ENCODE results near the gene BEND5.

Gene BEND5

DNA sequence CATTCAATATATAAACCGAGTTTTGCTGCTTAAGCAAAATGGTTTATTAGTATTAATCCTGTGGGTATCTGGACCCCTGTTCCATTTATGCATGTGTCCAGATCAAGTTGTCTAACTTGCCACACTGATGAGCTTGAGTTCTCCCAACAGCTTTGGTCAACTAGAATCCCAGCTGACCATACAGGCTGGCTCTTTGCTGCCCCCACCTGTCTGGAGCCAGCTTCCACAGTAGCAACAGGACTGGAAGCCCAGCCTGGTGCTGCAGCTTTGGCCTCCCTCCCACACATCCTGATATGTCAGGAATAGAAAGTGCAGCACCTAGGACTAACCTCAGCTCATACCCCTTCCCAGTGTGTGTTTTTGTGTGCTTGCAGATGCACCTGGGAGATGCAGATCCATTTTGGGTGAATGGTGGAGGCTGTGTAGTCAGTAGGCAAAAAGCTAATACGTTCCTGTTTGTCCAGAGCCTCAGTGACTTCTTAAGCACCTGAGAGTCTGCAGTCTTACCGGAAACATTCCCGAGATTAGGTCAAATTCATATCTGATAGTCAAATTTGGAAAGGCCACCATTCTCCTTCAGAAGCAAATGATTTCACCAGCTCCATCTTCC, 40.9 kb upstream of the BEND5 start (continued):
- TF ChIP-seq ZNF654 (tag by site-specific recombination; IDR thresholded peaks at IDR 0.05; ENCODE audit: low read depth) (peak; percentile 60), ZNF341 (tag by site-specific recombination; IDR thresholded peaks at IDR 0.05; ENCODE audit: low read depth) (no peak), ZBTB1 (tag by site-specific recombination; IDR thresholded peaks at IDR 0.05) (no peak)

- TF ChIP-seq ZNF404 (tag by site-specific recombination; IDR thresholded peaks at IDR 0.05): no peak
- TF ChIP-seq ZNF529 (tag by site-specific recombination; IDR thresholded peaks at IDR 0.05; ENCODE audit: insufficient replicate concordance): no peak
- TF ChIP-seq ZNF221 (tag by site-specific recombination; IDR thresholded peaks at IDR 0.05; ENCODE audit: borderline replicate concordance): no peak
- TF ChIP-seq OVOL3 (tag by site-specific recombination; IDR thresholded peaks at IDR 0.05): no peak
- no peak for TF ChIP-seq HOXA7 (CRISPR knock-in tag; IDR thresholded peaks at IDR 0.05; ENCODE audit: borderline replicate concordance)
- no peak for TF ChIP-seq ZNF626 (tag by site-specific recombination; IDR thresholded peaks at IDR 0.05)
- TF ChIP-seq, protein P1, sequence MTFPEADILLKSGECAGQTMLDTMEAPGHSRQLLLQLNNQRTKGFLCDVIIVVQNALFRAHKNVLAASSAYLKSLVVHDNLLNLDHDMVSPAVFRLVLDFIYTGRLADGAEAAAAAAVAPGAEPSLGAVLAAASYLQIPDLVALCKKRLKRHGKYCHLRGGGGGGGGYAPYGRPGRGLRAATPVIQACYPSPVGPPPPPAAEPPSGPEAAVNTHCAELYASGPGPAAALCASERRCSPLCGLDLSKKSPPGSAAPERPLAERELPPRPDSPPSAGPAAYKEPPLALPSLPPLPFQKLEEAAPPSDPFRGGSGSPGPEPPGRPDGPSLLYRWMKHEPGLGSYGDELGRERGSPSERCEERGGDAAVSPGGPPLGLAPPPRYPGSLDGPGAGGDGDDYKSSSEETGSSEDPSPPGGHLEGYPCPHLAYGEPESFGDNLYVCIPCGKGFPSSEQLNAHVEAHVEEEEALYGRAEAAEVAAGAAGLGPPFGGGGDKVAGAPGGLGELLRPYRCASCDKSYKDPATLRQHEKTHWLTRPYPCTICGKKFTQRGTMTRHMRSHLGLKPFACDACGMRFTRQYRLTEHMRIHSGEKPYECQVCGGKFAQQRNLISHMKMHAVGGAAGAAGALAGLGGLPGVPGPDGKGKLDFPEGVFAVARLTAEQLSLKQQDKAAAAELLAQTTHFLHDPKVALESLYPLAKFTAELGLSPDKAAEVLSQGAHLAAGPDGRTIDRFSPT (tag by site-specific recombination; IDR thresholded peaks at IDR 0.05): no peak
- no peak overlapping the region for H3K27ac ChIP-seq (ENCODE audit: extremely low read depth, low read depth, low read length)
- CTCF ChIA-PET: interaction anchor here (0.5 kb wide), 1 partner anchor 525 kb away, joined by 3 read pairs; no protein-coding TSS in a partner anchor
- no peaks in the 10 kb centered on the region for H3K4me1 ChIP-seq (ENCODE audit: control insufficient read depth, insufficient read depth, low read length)
- H3K36me3 ChIP-seq (ENCODE audit: control insufficient read depth in 2 of 2, insufficient read depth in 1 of 2, low read length in 2 of 2): no peaks in the 10 kb centered on the region
- no peaks in the 10 kb centered on the region for H3K9me3 ChIP-seq (ENCODE audit: control insufficient read depth, insufficient read depth, low read depth, low read length)
- no peak overlapping the region for H3K4me3 ChIP-seq (ENCODE audit: low read depth, low read length)
- POLR2A ChIA-PET: no interaction called here
Measured at GRCh38 chr1:48810740-48811139, 34.0 kb upstream of the BEND5 start.

DNA sequence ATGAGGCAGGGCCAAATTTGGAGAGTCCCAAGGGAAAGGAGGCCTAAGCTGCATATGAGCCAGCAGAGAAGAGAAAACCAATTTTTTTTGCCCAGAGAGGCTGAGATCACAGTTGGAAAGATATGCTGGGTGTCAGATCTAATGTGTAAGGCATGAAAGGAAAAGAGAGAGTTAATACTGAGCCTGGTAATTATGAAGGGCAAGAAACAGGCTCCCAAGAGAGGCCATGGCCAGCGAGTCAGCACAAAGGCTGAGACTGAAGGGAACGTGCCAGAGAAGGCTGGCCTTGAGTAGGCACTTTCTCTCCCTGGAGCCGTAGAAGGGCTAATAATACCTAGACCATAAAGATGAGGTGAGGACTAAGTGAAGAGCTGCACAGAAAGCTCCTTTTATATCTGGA, 31.8 kb upstream of the BEND5 start:
- no peaks in the 10 kb centered on the region for H3K36me3 ChIP-seq (ENCODE audit: control insufficient read depth in 2 of 2, insufficient read depth in 1 of 2, low read length in 2 of 2)
- H3K4me1 ChIP-seq (ENCODE audit: control insufficient read depth, insufficient read depth, low read length): no peaks in the 10 kb centered on the region
- CTCF ChIA-PET: interaction anchor here (0.6 to 0.9 kb wide), 2 partner anchors 9 to 131 kb away, joined by 4 read pairs; no protein-coding TSS in a partner anchor
- H3K9me3 ChIP-seq (ENCODE audit: control insufficient read depth, insufficient read depth, low read depth, low read length): no peaks in the 10 kb centered on the region
- H3K27ac ChIP-seq (ENCODE audit: extremely low read depth, low read depth, low read length): no peak overlapping the region
- H3K4me3 ChIP-seq (ENCODE audit: low read depth, low read length): no peak overlapping the region
- POLR2A ChIA-PET: no interaction called here
- no peak for TF ChIP-seq GLI4 (tag by site-specific recombination; IDR thresholded peaks at IDR 0.05)
- no peak for TF ChIP-seq ZNF24 (tag by site-specific recombination; IDR thresholded peaks at IDR 0.05)
- TF ChIP-seq ZBTB44 (tag by site-specific recombination; IDR thresholded peaks at IDR 0.05): no peak
- TF ChIP-seq ZNF366 (tag by site-specific recombination; conservative IDR thresholded peaks at IDR 0.05): no peak
- no peak for TF ChIP-seq ZNF404 (tag by site-specific recombination; IDR thresholded peaks at IDR 0.05)

DNA sequence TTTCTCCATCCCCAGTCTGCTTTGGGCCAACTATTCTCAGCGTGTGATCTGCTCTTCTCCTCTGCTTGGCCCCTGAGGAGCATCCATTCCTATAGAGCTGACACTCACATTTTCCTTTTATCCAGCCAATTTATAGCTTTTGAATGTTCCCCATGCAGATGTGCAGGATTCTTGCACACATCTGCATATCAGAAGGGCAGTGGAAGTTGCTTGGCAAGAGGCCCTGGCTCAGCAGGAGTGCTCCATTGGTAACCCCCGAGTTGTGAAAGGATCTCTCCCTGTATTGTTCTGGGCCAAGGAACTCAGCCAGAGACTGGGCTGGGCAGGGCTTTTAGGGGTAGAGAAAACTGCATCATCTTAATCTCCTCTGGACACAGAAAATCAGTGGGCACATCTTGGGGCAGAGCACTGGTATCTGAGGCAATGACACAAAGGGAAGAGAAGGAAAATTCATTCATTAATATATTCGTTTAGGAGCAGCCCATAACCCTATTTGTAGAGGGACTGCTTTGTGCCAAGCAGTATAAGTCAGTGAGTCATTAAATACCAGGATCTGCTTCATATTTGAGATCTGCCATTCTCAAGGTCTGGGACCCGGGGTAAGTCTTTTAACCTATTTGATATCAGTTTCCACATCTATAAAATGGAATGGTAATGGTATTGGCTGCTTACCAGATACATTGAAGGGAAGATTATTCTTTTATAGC, 31.0 kb upstream of the BEND5 start:
- H3K27ac ChIP-seq (ENCODE audit: extremely low read depth, low read depth, low read length): no peak overlapping the region
- no peak for TF ChIP-seq ZNF639 (tag by site-specific recombination; IDR thresholded peaks at IDR 0.05)
- TF ChIP-seq SP7 (tag by site-specific recombination; IDR thresholded peaks at IDR 0.05): no peak
- TF ChIP-seq ZBTB11 (tag by site-specific recombination; conservative IDR thresholded peaks at IDR 0.05; ENCODE audit: low read depth): no peak
- TF ChIP-seq ZNF473 (tag by site-specific recombination; IDR thresholded peaks at IDR 0.05): no peak
- no peak for TF ChIP-seq ZNF121 (tag by site-specific recombination; IDR thresholded peaks at IDR 0.05)
- no peak for TF ChIP-seq ZFP3 (tag by site-specific recombination; IDR thresholded peaks at IDR 0.05; ENCODE audit: low read depth)
- TF ChIP-seq ZNF146 (tag by site-specific recombination; IDR thresholded peaks at IDR 0.05): no peak
- no peak for TF ChIP-seq ZNF221 (tag by site-specific recombination; IDR thresholded peaks at IDR 0.05; ENCODE audit: borderline replicate concordance)

More for the DNA sequence above, 31.0 kb upstream of the BEND5 start:
- ChIA-PET POLR2A (no interaction called here), CTCF (no interaction called here)
- no peaks in the 10 kb centered on the region for H3K9me3 ChIP-seq (ENCODE audit: control insufficient read depth, insufficient read depth, low read depth, low read length)
- H3K36me3 ChIP-seq (ENCODE audit: control insufficient read depth in 2 of 2, insufficient read depth in 1 of 2, low read length in 2 of 2): no peaks in the 10 kb centered on the region
- H3K4me3 ChIP-seq (ENCODE audit: low read depth, low read length): no peak overlapping the region
- no peaks in the 10 kb centered on the region for H3K4me1 ChIP-seq (ENCODE audit: control insufficient read depth, insufficient read depth, low read length)

All from HEK293 (cell line).